Spleen (tissue), 7 donors: ENCODE data around the gene KIF27.

Experiments
- POLR2A ChIP-seq, 3 donors: fragments of 450-650 bp; IDR thresholded peaks; one replicate each; pipeline ENCODE4 v1.5.1; 2017; ENCODE audit warnings: antibody characterized with exemption in 3 of 3, mild to moderate bottlenecking in 1 of 3
- POLR2AphosphoS5 ChIP-seq, 3 donors: sonication (generic); formaldehyde crosslinking; IDR thresholded peaks; one replicate each; pipeline ENCODE4 v1.5.1; 2017; ENCODE audit warnings: antibody characterized with exemption in 3 of 3
- TF ChIP-seq, protein P1 (sequence below), 11 experiments: fragments of 200-600 bp in 7 of 11; fragments of 450-650 bp in 4 of 11; sonication (generic) in 4 of 11; IDR thresholded peaks in 8 of 11; conservative IDR thresholded peaks in 3 of 11; 1 replicate in 7 of 11; 2 replicates in 4 of 11; pipeline versions ENCODE4 v1.4.0 to v1.8.0; 2016 to 2021; ENCODE audit warnings: antibody characterized with exemption in 11 of 11, inconsistent platforms in 4 of 11, mild to moderate bottlenecking in 1 of 11
- donor health status: DM: no; HTN: no; CAD: no; lungs with moderate emphysema.
- donor health status: DM: no; HTN: no; CAD: no.
- donor health status: DM: no; HTN: no; CAD: no.

DNA sequence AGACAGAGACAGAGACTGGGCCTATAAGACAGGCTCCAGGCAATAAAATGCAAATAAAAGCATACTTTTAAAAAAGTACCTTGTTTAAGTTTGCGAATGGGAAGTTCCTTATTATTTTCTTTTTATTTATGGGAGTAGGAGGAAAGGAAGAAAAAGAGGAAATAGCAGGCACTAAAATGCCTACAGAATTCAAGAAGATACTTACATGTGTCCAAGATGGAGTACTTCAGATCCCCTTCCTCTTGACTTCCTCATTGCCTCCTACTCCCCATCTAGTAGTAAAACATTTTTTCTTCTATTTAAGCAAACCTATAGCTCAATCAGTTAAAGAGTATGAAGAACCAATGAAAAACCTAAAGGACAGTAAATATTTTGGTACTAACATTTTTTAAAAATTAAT is 128.5 kb downstream of the KIF27 start:
- TF ChIP-seq, protein P1, sequence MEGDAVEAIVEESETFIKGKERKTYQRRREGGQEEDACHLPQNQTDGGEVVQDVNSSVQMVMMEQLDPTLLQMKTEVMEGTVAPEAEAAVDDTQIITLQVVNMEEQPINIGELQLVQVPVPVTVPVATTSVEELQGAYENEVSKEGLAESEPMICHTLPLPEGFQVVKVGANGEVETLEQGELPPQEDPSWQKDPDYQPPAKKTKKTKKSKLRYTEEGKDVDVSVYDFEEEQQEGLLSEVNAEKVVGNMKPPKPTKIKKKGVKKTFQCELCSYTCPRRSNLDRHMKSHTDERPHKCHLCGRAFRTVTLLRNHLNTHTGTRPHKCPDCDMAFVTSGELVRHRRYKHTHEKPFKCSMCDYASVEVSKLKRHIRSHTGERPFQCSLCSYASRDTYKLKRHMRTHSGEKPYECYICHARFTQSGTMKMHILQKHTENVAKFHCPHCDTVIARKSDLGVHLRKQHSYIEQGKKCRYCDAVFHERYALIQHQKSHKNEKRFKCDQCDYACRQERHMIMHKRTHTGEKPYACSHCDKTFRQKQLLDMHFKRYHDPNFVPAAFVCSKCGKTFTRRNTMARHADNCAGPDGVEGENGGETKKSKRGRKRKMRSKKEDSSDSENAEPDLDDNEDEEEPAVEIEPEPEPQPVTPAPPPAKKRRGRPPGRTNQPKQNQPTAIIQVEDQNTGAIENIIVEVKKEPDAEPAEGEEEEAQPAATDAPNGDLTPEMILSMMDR (IDR thresholded peaks at IDR 0.05 in 8 of 11, conservative IDR thresholded peaks at IDR 0.05 in 3 of 11), result no peak
- TF ChIP-seq POLR2A (IDR thresholded peaks at IDR 0.05) (no peak), POLR2AphosphoS5 (IDR thresholded peaks at IDR 0.05) (no peak)
